WTC11 (cell line): ENCODE results near the gene LRRC23. TPM values are rescaled to one million over a fixed set of nuclear protein-coding genes. Genes with fewer than 3 reads are reported as not detected.
A peak's percentile ranks its signal among the peaks of the same experiment; 100 is the strongest.

Experiments
- ATAC-seq: fragments of 200-7000 bp; cut with Tn5 transposase; 2 replicates; pipeline ENCODE4 v1.10.0; 2021; ENCODE audit warnings: mild to moderate bottlenecking, moderate library complexity
- CTCF ChIA-PET: fragments of 300-600 bp; sonication (Branson Sonifier 250); formaldehyde crosslinking; loops from one replicate; lab custom pipeline; 2021; ENCODE audit warnings: antibody characterized with exemption; lab: Charles Lee
- POLR2A ChIA-PET: fragments of 350-600 bp; sonication (Branson Sonifier 250); formaldehyde crosslinking; loops from one replicate; lab custom pipeline; 2021; ENCODE audit warnings: antibody characterized with exemption; lab: Charles Lee
- DNase-seq: peaks from one replicate; pipeline ENCODE4 v3.0.0; 2021; ENCODE audit warnings: low spot score
- H3K27ac Mint-ChIP-seq: 2 replicates; pipeline ENCODE4 v1.8.0; 2021; ENCODE audit warnings: mixed read lengths
- H3K27me3 Mint-ChIP-seq: 2 replicates; pipeline ENCODE4 v1.8.0; 2021; ENCODE audit warnings: low read depth, mild to moderate bottlenecking, moderate library complexity, mixed read lengths
- H3K36me3 Mint-ChIP-seq: 2 replicates; pipeline ENCODE4 v1.8.0; 2021; ENCODE audit warnings: mixed read lengths
- H3K4me1 Mint-ChIP-seq: 2 replicates; pipeline ENCODE4 v1.8.0; 2022; ENCODE audit warnings: mixed read lengths
- H3K4me3 Mint-ChIP-seq: 2 replicates; pipeline ENCODE4 v1.8.0; 2021; ENCODE audit warnings: mild to moderate bottlenecking, moderate library complexity, mixed read lengths
- H3K9me3 Mint-ChIP-seq: 2 replicates; pipeline ENCODE4 v1.8.0; 2021; ENCODE audit warnings: mixed read lengths
- CREM ChIP-seq: sonication (generic); formaldehyde crosslinking; IDR thresholded peaks from 2 replicates; pipeline ENCODE4 v1.8.1; 2022; ENCODE audit warnings: mild to moderate bottlenecking, missing genetic modification reagents, moderate library complexity
- NFATC4 ChIP-seq: fragments of 250-450 bp; sonication (Bioruptor Pico); IDR thresholded peaks from 2 replicates; pipeline ENCODE4 v1.9.0; 2021; ENCODE audit warnings: mild to moderate bottlenecking
- NFE2L1 ChIP-seq: sonication (generic); formaldehyde crosslinking; IDR thresholded peaks from 2 replicates; pipeline ENCODE4 v1.8.1; 2023; ENCODE audit warnings: missing genetic modification reagents
- PRRX2 ChIP-seq: fragments of 250-450 bp; sonication (Bioruptor Pico); IDR thresholded peaks from 2 replicates; pipeline ENCODE4 v1.8.0; 2021; ENCODE audit warnings: mild to moderate bottlenecking
- RORB ChIP-seq: fragments of 250-450 bp; sonication (Bioruptor Pico); IDR thresholded peaks from 2 replicates; pipeline ENCODE4 v1.9.0; 2021; ENCODE audit warnings: mild to moderate bottlenecking
- SMAD3 ChIP-seq: sonication (generic); formaldehyde crosslinking; IDR thresholded peaks from 2 replicates; pipeline ENCODE4 v1.8.0; 2022; ENCODE audit warnings: missing genetic modification reagents, mild to moderate bottlenecking, borderline replicate concordance
- SMAD4 ChIP-seq: sonication (generic); formaldehyde crosslinking; IDR thresholded peaks from 2 replicates; pipeline ENCODE4 v1.8.0; 2022; ENCODE audit warnings: mild to moderate bottlenecking, missing genetic modification reagents
- SP1 ChIP-seq: sonication (generic); formaldehyde crosslinking; conservative IDR thresholded peaks from 2 replicates; pipeline ENCODE4 v1.8.1; 2022; ENCODE audit warnings: missing genetic modification reagents
- TEAD1 ChIP-seq: sonication (generic); formaldehyde crosslinking; IDR thresholded peaks from 2 replicates; pipeline ENCODE4 v1.8.0; 2022; ENCODE audit warnings: mild to moderate bottlenecking, missing genetic modification reagents
- ZBTB21 ChIP-seq: sonication (generic); formaldehyde crosslinking; IDR thresholded peaks from 2 replicates; pipeline ENCODE4 v1.8.1; 2023; ENCODE audit warnings: mild to moderate bottlenecking, missing genetic modification reagents, borderline replicate concordance
- ZNF416 ChIP-seq: fragments of 250-450 bp; sonication (Bioruptor Pico); IDR thresholded peaks from 2 replicates; pipeline ENCODE4 v1.9.0; 2021; ENCODE audit warnings: mild to moderate bottlenecking, inconsistent platforms
- total RNA-seq: library from RNA; stranded (reverse); gene quantifications from 3 replicates; pipeline ENCODE4 v1.2.3, GENCODE V29; 2021
- TF ChIP-seq, protein P1 (sequence below): sonication (generic); formaldehyde crosslinking; IDR thresholded peaks from 2 replicates; pipeline ENCODE4 v1.8.1; 2022; ENCODE audit warnings: mild to moderate bottlenecking, moderate library complexity, missing genetic modification reagents
- TF ChIP-seq, protein P2 (sequence below): sonication (generic); formaldehyde crosslinking; IDR thresholded peaks from 2 replicates; pipeline ENCODE4 v1.8.0; 2023; ENCODE audit warnings: mild to moderate bottlenecking, missing genetic modification reagents
- TF ChIP-seq, protein P3 (sequence below): fragments of 250-450 bp; sonication (Bioruptor Pico); IDR thresholded peaks from 2 replicates; pipeline ENCODE4 v2.1.2; 2022; ENCODE audit warnings: mild to moderate bottlenecking, moderate library complexity
- TF ChIP-seq, protein P4 (sequence below): sonication (generic); formaldehyde crosslinking; IDR thresholded peaks from 2 replicates; pipeline ENCODE4 v1.8.0; 2023; ENCODE audit warnings: missing genetic modification reagents, mild to moderate bottlenecking, borderline replicate concordance
- TF ChIP-seq, protein P5 (sequence below): sonication (generic); formaldehyde crosslinking; IDR thresholded peaks from 2 replicates; pipeline ENCODE4 v1.8.1; 2023; ENCODE audit warnings: mild to moderate bottlenecking, missing genetic modification reagents
- TF ChIP-seq, protein P6 (sequence below): sonication (generic); formaldehyde crosslinking; IDR thresholded peaks from 2 replicates; pipeline ENCODE4 v1.8.1; 2023; ENCODE audit warnings: mild to moderate bottlenecking, moderate library complexity, missing genetic modification reagents

Gene LRRC23
- total RNA-seq, 1 experiment from 2014 or later, result 3.1 TPM

DNA sequence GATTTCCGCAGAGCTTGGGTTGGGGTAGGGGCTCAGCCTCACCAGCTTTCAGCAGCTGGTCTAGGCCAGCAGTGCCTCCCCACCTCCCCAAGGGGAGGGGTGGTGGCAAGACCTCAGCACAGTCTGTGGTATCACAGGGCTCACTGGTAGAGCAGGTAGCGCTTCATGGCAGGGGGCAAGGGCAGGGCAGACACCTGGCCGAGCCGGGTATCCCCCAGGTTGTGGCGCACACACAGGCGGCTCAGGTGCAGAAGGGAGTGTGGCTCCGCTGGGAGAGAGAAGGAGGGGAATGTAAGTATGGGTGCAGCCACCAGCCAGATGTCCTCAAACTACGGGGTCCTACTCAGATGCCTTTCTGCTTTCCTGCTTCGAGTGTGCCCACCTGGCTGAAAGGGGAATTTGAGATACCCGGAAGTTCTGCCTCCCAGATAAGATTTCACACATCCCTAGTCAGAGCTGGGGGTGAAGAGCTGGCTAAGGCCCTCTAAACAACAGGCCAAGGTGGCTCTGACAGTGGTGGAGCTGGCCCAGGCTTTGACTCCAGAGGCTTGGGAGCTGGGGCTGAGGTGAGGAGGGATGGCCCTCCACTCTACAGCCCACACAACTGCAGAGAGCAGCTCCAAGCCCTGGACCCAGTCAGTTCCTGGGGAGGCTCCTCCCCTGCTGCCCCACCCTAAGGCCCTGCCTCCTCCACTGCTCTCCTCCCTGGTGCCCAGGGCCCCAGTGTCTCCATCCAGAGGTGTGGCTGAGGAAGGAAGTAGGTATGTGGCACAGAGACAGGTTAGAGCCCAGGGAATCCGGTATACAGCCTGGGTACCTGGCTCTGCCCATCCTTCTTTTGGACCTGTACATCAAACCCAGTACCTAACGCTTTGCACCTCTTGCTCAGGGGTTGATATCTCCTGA, 33.3 kb upstream of the LRRC23 start:
- DNase-seq, result no peak
- peak overlapping the region; percentile 96 for H3K27ac Mint-ChIP-seq

DNA sequence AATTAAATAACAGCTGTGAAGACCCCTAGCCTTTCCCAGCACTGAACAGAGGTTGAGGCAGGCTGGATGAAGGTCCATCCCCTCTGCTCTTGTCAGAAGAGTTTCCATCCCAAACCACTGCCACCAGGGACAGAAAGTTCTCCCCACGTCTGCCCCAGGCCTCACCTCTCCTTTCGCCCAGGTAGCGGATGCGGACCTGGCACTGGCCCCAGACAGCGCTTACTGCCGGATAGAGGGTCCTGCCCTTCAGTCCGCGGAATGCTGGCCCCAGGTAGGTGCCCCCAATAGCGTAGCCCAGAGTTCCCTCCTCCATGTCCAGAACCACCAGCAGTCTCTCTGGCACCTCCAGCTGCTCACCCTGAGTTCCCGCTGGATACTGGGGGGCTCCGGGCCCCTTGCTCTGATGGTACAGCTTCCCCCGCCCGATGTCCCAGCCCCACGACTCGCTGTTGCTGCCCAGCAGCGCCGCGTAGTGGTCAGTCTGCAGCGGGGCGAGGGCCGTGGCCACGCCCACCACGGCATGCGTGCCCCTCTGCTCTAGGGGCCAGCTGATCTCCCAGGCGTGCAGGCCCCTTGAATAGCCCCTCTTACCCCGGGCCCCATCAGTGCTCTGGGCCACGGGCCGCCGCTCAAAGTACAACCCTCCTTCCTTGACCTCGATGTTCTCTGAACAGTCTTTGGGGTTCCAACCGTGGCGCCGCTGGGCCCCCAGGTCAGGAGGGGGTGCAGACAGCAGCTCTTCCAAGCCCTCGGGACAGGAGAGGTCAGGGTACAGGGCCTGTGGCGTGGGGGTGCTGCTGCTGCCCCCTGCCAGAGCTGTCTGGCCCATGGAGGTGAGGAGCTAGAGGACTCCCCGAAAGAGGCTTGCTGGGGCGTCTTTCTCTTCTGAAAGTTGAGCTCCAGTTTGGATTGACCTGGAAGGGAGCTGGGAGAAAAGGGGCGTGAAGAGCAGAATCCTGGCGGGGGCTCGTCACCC, 32.3 kb upstream of the LRRC23 start:
- CTCF ChIA-PET, result interaction anchor here (0.6 to 8.5 kb wide), 59 partner anchors 10 to 401 kb away, joined by 3 to 181 read pairs (median 5); partner anchors contain the start of genes C12orf57, C1RL, CDCA3 and COPS7A
- POLR2A ChIA-PET, result interaction anchor here (0.5 to 3.3 kb wide), 25 partner anchors 9 to 252 kb away, joined by 3 to 38 read pairs (median 5); partner anchors contain the start of genes C12orf57, CDCA3, COPS7A and LRRC23
- Mint-ChIP-seq H3K27ac (peak overlapping the region; percentile 96), H3K4me1 (peaks cover 44% of the 10 kb centered on the region), H3K4me3 (peak overlapping the region; percentile 89), H3K9me3 (no peaks in the 10 kb centered on the region), H3K27me3 (no peaks in the 10 kb centered on the region), H3K36me3 (peaks cover 44% of the 10 kb centered on the region)
- peak; percentile 95 for DNase-seq
- peak; percentile 31 for ATAC-seq
- TF ChIP-seq, protein P1, sequence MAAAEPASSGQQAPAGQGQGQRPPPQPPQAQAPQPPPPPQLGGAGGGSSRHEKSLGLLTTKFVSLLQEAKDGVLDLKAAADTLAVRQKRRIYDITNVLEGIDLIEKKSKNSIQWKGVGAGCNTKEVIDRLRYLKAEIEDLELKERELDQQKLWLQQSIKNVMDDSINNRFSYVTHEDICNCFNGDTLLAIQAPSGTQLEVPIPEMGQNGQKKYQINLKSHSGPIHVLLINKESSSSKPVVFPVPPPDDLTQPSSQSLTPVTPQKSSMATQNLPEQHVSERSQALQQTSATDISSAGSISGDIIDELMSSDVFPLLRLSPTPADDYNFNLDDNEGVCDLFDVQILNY, result no peak
- TF ChIP-seq SMAD3 (CRISPR knock-in tag) (no peak), SMAD4 (no peak), SP1 (CRISPR knock-in tag) (peak; percentile 99), ZBTB21 (CRISPR knock-in tag) (peak; percentile 26; the same call in 1 of the 2 replicates)
- TF ChIP-seq, protein P2, sequence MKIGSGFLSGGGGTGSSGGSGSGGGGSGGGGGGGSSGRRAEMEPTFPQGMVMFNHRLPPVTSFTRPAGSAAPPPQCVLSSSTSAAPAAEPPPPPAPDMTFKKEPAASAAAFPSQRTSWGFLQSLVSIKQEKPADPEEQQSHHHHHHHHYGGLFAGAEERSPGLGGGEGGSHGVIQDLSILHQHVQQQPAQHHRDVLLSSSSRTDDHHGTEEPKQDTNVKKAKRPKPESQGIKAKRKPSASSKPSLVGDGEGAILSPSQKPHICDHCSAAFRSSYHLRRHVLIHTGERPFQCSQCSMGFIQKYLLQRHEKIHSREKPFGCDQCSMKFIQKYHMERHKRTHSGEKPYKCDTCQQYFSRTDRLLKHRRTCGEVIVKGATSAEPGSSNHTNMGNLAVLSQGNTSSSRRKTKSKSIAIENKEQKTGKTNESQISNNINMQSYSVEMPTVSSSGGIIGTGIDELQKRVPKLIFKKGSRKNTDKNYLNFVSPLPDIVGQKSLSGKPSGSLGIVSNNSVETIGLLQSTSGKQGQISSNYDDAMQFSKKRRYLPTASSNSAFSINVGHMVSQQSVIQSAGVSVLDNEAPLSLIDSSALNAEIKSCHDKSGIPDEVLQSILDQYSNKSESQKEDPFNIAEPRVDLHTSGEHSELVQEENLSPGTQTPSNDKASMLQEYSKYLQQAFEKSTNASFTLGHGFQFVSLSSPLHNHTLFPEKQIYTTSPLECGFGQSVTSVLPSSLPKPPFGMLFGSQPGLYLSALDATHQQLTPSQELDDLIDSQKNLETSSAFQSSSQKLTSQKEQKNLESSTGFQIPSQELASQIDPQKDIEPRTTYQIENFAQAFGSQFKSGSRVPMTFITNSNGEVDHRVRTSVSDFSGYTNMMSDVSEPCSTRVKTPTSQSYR (CRISPR knock-in tag), result no peak
- TF ChIP-seq, protein P3, sequence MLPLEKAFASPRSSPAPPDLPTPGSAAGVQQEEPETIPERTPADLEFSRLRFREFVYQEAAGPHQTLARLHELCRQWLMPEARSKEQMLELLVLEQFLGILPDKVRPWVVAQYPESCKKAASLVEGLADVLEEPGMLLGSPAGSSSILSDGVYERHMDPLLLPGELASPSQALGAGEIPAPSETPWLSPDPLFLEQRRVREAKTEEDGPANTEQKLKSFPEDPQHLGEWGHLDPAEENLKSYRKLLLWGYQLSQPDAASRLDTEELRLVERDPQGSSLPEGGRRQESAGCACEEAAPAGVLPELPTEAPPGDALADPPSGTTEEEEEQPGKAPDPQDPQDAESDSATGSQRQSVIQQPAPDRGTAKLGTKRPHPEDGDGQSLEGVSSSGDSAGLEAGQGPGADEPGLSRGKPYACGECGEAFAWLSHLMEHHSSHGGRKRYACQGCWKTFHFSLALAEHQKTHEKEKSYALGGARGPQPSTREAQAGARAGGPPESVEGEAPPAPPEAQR (CRISPR knock-in tag), result no peak

More for the DNA sequence above, 33.3 kb upstream of the LRRC23 start:
- ChIA-PET POLR2A (interaction anchor here (0.7 to 3.3 kb wide), 8 partner anchors 8 to 91 kb away, joined by 3 to 38 read pairs (median 10); partner anchors contain the start of genes C12orf57 and RNU7-1), CTCF (interaction anchor here (0.7 to 8.5 kb wide), 18 partner anchors 11 to 317 kb away, joined by 4 to 181 read pairs (median 18); partner anchors contain the start of genes C12orf57, CDCA3, ENO2 and LRRC23)
- Mint-ChIP-seq H3K36me3 (peaks cover 40% of the 10 kb centered on the region), H3K9me3 (no peaks in the 10 kb centered on the region), H3K27me3 (no peaks in the 10 kb centered on the region), H3K4me1 (peaks cover 52% of the 10 kb centered on the region), H3K4me3 (peak overlapping the region; percentile 89)
- ATAC-seq, result no peak
- TF ChIP-seq, protein P4, sequence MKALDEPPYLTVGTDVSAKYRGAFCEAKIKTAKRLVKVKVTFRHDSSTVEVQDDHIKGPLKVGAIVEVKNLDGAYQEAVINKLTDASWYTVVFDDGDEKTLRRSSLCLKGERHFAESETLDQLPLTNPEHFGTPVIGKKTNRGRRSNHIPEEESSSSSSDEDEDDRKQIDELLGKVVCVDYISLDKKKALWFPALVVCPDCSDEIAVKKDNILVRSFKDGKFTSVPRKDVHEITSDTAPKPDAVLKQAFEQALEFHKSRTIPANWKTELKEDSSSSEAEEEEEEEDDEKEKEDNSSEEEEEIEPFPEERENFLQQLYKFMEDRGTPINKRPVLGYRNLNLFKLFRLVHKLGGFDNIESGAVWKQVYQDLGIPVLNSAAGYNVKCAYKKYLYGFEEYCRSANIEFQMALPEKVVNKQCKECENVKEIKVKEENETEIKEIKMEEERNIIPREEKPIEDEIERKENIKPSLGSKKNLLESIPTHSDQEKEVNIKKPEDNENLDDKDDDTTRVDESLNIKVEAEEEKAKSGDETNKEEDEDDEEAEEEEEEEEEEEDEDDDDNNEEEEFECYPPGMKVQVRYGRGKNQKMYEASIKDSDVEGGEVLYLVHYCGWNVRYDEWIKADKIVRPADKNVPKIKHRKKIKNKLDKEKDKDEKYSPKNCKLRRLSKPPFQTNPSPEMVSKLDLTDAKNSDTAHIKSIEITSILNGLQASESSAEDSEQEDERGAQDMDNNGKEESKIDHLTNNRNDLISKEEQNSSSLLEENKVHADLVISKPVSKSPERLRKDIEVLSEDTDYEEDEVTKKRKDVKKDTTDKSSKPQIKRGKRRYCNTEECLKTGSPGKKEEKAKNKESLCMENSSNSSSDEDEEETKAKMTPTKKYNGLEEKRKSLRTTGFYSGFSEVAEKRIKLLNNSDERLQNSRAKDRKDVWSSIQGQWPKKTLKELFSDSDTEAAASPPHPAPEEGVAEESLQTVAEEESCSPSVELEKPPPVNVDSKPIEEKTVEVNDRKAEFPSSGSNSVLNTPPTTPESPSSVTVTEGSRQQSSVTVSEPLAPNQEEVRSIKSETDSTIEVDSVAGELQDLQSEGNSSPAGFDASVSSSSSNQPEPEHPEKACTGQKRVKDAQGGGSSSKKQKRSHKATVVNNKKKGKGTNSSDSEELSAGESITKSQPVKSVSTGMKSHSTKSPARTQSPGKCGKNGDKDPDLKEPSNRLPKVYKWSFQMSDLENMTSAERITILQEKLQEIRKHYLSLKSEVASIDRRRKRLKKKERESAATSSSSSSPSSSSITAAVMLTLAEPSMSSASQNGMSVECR (CRISPR knock-in tag), result 0 out of 2 replicates have a peak, but pooled peaks have one; percentile 14
- TF ChIP-seq, protein P5, sequence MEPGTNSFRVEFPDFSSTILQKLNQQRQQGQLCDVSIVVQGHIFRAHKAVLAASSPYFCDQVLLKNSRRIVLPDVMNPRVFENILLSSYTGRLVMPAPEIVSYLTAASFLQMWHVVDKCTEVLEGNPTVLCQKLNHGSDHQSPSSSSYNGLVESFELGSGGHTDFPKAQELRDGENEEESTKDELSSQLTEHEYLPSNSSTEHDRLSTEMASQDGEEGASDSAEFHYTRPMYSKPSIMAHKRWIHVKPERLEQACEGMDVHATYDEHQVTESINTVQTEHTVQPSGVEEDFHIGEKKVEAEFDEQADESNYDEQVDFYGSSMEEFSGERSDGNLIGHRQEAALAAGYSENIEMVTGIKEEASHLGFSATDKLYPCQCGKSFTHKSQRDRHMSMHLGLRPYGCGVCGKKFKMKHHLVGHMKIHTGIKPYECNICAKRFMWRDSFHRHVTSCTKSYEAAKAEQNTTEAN (CRISPR knock-in tag), result 0 out of 2 replicates have a peak, but pooled peaks have one; percentile 11
- TF ChIP-seq, protein P6, sequence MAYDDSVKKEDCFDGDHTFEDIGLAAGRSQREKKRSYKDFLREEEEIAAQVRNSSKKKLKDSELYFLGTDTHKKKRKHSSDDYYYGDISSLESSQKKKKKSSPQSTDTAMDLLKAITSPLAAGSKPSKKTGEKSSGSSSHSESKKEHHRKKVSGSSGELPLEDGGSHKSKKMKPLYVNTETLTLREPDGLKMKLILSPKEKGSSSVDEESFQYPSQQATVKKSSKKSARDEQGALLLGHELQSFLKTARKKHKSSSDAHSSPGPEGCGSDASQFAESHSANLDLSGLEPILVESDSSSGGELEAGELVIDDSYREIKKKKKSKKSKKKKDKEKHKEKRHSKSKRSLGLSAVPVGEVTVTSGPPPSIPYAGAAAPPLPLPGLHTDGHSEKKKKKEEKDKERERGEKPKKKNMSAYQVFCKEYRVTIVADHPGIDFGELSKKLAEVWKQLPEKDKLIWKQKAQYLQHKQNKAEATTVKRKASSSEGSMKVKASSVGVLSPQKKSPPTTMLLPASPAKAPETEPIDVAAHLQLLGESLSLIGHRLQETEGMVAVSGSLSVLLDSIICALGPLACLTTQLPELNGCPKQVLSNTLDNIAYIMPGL (CRISPR knock-in tag), result no peak
- 0 out of 2 replicates have a peak, but pooled peaks have one; percentile 48 for TF ChIP-seq NFE2L1 (CRISPR knock-in tag)
- 0 out of 2 replicates have a peak, but pooled peaks have one; percentile 1 for TF ChIP-seq TEAD1
- TF ChIP-seq NFATC4 (CRISPR knock-in tag), result peak; percentile 24; the same call in 1 of the 2 replicates
- no peak for TF ChIP-seq CREM (CRISPR knock-in tag)
- no peak; the same call in 1 of the 2 replicates for TF ChIP-seq PRRX2 (CRISPR knock-in tag)
- no peak for TF ChIP-seq RORB (CRISPR knock-in tag)
- no peak for TF ChIP-seq ZNF416 (CRISPR knock-in tag)
